Placental pericyte (primary cell): Measurements from ENCODE around the gene MNT. TPM values are rescaled to one million over a fixed set of nuclear protein-coding genes. Genes with fewer than 3 reads are reported as not detected.

Experiments used
- small RNA-seq: library from RNA; depleted of rRNA; stranded (forward); fragments of <200 nt; gene quantifications from one replicate; pipeline ENCODE3, GENCODE V24; 2012; ENCODE audit warnings: low replicate concordance
- total RNA-seq: library from RNA; depleted of rRNA; stranded (reverse); fragments of >200 nt; gene quantifications from 2 replicates; pipeline ENCODE4 v1.2.3, GENCODE V29; 2012

Gene MNT
- 10.0 and 15.8 TPM in 2 replicates for total RNA-seq

GRCh38 chr17:2400877-2401425 lies at the start of gene MNT:
MNT (minus strand) TSS chr17:2401060; CDS start chr17:2400712, 348 bp downstream.

GRCh38 chr17:2336852-2337543 lies 63.9 kb downstream of the MNT start, which contains the start of gene SGSM2:
SGSM2 (plus strand) TSS chr17:2337501; CDS start chr17:2337689, 188 bp downstream.

GRCh38 chr17:2336215-2336851 lies 64.5 kb downstream of the MNT start, which contains the start of gene TSR1:
TSR1 (minus strand) TSS chr17:2336457; CDS start chr17:2336427, 30 bp downstream.

Small RNA genes within 50 kb of the gene (small RNA-seq; reads per million reads assigned to genes)
- gene AC006435.3, result not detected
- not detected for gene AC006435.4

Other genes with a start within 250 kb of the MNT start
- gene SMG6, start 97.3 kb downstream of the MNT start, total RNA-seq, result 36.3 and 43.2 TPM in 2 replicates
- gene SRR, start 97.1 kb downstream of the MNT start, total RNA-seq, result 21.7 and 24.3 TPM in 2 replicates
- gene TSR1, start 64.6 kb downstream of the MNT start, total RNA-seq, result 47.1 and 66.9 TPM in 2 replicates
- 24.2 and 38.1 TPM in 2 replicates for gene SGSM2, start 63.6 kb downstream of the MNT start, total RNA-seq
- gene METTL16, start 110.8 kb upstream of the MNT start, total RNA-seq, result 6.6 and 18.3 TPM in 2 replicates
- 74.6 and 117 TPM in 2 replicates for gene PAFAH1B1, start 192.6 kb upstream of the MNT start, total RNA-seq